ENCODE results near the gene TIGD4.

Gene TIGD4

DNA sequence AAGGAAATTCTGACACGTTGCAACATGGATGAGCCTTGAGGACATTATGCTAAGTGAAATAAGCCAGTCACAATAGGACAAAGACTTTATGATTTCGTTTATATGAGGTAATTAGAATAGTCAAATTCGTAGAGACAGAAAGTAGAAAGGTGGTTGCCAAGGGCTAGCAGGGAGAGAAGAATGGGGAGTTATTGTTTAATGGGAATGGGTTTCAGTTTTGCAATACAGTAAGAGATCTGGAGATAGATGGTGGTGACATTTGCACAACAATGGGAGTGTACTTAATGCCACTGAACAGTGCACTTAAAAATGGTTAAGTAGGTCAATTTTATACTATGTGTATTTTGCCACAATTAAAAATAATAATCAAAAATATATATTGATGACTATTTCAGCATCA lies 56.3 kb downstream of the TIGD4 start:
- DNase-seq (ENCODE audit: low read depth in 2 of 2) = no peak

DNA sequence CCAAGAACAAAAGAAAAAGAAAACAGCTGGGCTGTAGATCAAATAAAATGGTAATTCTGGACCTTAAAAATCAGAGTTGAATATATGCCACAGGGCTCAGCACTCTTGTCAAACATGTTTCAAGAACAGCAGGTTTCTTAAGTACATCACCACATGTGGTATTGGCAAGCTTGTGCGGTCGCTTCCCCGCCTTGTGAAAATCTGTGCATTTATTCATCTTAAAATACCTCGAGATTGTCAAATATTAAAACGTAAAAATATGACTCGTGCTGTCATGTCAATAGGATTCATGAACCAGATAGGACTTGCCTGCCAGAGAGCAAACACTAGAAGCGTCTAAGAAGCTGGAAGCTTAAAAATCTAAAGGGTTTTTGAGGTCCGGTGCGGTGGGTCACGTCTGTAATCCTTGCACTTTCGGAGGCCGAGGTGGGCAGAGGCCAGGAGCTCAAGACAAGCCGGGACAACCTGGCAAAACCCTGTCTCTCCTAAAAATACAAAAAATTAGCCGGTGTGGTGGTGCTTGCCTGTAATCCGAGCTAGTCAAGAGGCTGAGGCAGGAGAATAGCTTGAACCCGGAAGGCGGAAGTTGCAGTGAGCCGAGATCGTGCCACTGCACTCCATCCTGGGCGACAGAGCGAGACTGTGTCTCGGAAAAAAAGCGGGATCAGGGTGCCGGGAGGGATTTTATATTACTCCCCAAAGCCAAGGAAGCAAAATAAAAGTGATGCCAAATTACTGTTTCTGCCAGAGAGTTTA lies 59.6 kb downstream of the TIGD4 start:
- DNase-seq (ENCODE audit: low read depth in 2 of 2) = no peak

All from stimulated activated CD4-positive, alpha-beta T cell treated with anti-CD3 and anti-CD28 coated beads, Interleukin-1b, Interleukin-23, amount 100 ng/mL, for 4 hours (primary cell).